ENCODE results near the gene ABCC4. TPM values are rescaled to one million over a fixed set of nuclear protein-coding genes. Genes with fewer than 3 reads are reported as not detected.
A peak's percentile ranks its signal among the peaks of the same experiment; 100 is the strongest.

ABCC4 gene
- polyA plus RNA-seq, 1 donor from 2014 or later: 2.4 TPM

DNA sequence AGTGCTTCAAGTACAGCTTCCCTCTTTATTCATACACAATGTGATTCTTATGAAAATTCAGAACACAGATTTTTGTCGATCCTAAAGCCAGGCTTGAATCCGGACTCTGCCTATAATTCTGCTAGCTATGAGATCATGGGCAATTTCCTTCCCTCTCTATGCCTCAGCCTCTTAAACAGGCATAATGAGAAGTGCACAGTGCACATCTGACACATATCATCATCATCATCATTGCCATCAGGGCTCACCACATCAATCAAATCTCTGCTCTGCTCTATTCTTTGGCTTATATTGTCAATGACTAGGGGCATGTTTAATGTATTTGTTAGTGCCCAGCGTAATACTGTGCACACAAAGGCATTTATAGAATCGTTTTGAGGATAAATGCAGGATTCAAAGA, 269.1 kb downstream of the ABCC4 start:
- Histone ChIP-seq H2AFZ (ENCODE audit: low read depth, low read length) (no peak overlapping the region), H4K20me1 (ENCODE audit: insufficient read depth) (no peaks in the 10 kb centered on the region), H3K79me2 (replicated peaks; ENCODE audit: insufficient read depth, low read length) (no peaks in the 10 kb centered on the region), H3K9me2 (ENCODE audit: insufficient read depth, low read length) (no peaks in the 10 kb centered on the region), H3K9ac (ENCODE audit: low read length) (peak overlapping the region; percentile 52), H3K4me3 (ENCODE audit: low read length) (peak overlapping the region; percentile 11), H3F3A (ENCODE audit: insufficient read depth, low read length, poor library complexity, severe bottlenecking) (no peaks in the 10 kb centered on the region), H3K36me3 (ENCODE audit: insufficient read depth, low read length) (no peaks in the 10 kb centered on the region), H3K27ac (ENCODE audit: low read length) (peak overlapping the region; percentile 92), H3K27me3 (ENCODE audit: insufficient read depth, low read depth, low read length) (no peaks in the 10 kb centered on the region), H3K9me3 (ENCODE audit: low read length) (no peaks in the 10 kb centered on the region), H3K4me2 (ENCODE audit: low read length) (peak overlapping the region; percentile 49)
- TF ChIP-seq, protein P1, sequence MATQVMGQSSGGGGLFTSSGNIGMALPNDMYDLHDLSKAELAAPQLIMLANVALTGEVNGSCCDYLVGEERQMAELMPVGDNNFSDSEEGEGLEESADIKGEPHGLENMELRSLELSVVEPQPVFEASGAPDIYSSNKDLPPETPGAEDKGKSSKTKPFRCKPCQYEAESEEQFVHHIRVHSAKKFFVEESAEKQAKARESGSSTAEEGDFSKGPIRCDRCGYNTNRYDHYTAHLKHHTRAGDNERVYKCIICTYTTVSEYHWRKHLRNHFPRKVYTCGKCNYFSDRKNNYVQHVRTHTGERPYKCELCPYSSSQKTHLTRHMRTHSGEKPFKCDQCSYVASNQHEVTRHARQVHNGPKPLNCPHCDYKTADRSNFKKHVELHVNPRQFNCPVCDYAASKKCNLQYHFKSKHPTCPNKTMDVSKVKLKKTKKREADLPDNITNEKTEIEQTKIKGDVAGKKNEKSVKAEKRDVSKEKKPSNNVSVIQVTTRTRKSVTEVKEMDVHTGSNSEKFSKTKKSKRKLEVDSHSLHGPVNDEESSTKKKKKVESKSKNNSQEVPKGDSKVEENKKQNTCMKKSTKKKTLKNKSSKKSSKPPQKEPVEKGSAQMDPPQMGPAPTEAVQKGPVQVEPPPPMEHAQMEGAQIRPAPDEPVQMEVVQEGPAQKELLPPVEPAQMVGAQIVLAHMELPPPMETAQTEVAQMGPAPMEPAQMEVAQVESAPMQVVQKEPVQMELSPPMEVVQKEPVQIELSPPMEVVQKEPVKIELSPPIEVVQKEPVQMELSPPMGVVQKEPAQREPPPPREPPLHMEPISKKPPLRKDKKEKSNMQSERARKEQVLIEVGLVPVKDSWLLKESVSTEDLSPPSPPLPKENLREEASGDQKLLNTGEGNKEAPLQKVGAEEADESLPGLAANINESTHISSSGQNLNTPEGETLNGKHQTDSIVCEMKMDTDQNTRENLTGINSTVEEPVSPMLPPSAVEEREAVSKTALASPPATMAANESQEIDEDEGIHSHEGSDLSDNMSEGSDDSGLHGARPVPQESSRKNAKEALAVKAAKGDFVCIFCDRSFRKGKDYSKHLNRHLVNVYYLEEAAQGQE (IDR thresholded peaks at IDR 0.05; ENCODE audit: borderline replicate concordance): peak; percentile 61
- TF ChIP-seq RAD21 (conservative IDR thresholded peaks at IDR 0.05) (peak; percentile 19), POLR2AphosphoS5 (IDR thresholded peaks at IDR 0.05) (peak; percentile 84), EZH2 (IDR thresholded peaks at IDR 0.05; ENCODE audit: borderline replicate concordance, insufficient read depth, low read length, poor library complexity, severe bottlenecking) (no peak), SMC3 (conservative IDR thresholded peaks at IDR 0.05; ENCODE audit: poor library complexity) (no peak), EP300 (conservative IDR thresholded peaks at IDR 0.05; ENCODE audit: poor library complexity, severe bottlenecking) (peak; percentile 97)

DNA sequence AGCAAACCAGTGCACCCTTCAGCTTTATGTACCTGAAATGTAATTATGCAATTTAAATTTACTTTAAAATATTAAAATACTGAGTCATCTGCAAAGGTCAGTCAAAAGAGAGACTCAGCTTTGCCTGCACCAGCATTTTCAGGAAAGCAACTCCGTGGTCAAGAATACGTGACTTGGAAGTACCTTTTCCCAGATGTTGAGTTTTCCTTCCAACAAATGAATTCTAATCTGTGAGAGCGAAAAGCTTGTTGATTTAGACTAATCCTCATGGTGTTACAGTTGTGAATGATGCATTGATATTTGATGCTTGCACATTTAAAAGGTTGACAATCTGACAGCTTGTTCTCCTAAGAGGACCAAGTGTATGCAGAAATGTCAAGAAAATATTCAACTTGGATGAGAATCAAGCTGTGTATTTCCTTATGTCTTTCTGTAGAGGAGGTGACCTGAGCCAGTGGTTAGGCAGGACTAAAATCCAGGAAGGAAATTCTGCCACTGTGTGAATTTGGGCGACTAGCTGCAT, 270.4 kb downstream of the ABCC4 start:
- Histone ChIP-seq H3K9me3 (ENCODE audit: low read length) (no peaks in the 10 kb centered on the region), H3K79me2 (replicated peaks; ENCODE audit: insufficient read depth, low read length) (no peaks in the 10 kb centered on the region), H3F3A (ENCODE audit: insufficient read depth, low read length, poor library complexity, severe bottlenecking) (no peaks in the 10 kb centered on the region), H4K20me1 (ENCODE audit: insufficient read depth) (no peaks in the 10 kb centered on the region), H3K9ac (ENCODE audit: low read length) (peak overlapping the region; percentile 52), H3K9me2 (ENCODE audit: insufficient read depth, low read length) (no peaks in the 10 kb centered on the region), H2AFZ (ENCODE audit: low read depth, low read length) (no peak overlapping the region), H3K27me3 (ENCODE audit: insufficient read depth, low read depth, low read length) (no peaks in the 10 kb centered on the region), H3K27ac (ENCODE audit: low read length) (peak overlapping the region; percentile 92), H3K4me2 (ENCODE audit: low read length) (no peak overlapping the region), H3K4me3 (ENCODE audit: low read length) (no peak overlapping the region), H3K36me3 (ENCODE audit: insufficient read depth, low read length) (no peaks in the 10 kb centered on the region)
- TF ChIP-seq, protein P2, sequence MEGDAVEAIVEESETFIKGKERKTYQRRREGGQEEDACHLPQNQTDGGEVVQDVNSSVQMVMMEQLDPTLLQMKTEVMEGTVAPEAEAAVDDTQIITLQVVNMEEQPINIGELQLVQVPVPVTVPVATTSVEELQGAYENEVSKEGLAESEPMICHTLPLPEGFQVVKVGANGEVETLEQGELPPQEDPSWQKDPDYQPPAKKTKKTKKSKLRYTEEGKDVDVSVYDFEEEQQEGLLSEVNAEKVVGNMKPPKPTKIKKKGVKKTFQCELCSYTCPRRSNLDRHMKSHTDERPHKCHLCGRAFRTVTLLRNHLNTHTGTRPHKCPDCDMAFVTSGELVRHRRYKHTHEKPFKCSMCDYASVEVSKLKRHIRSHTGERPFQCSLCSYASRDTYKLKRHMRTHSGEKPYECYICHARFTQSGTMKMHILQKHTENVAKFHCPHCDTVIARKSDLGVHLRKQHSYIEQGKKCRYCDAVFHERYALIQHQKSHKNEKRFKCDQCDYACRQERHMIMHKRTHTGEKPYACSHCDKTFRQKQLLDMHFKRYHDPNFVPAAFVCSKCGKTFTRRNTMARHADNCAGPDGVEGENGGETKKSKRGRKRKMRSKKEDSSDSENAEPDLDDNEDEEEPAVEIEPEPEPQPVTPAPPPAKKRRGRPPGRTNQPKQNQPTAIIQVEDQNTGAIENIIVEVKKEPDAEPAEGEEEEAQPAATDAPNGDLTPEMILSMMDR (IDR thresholded peaks at IDR 0.05; ENCODE audit: poor library complexity, severe bottlenecking): no peak
- TF ChIP-seq, protein P1 (IDR thresholded peaks at IDR 0.05; ENCODE audit: borderline replicate concordance): no peak
- TF ChIP-seq MXI1 (conservative IDR thresholded peaks at IDR 0.05; ENCODE audit: poor library complexity, severe bottlenecking) (no peak), EZH2 (IDR thresholded peaks at IDR 0.05; ENCODE audit: borderline replicate concordance, insufficient read depth, low read length, poor library complexity, severe bottlenecking) (no peak), RAD21 (conservative IDR thresholded peaks at IDR 0.05) (no peak), SMC3 (conservative IDR thresholded peaks at IDR 0.05; ENCODE audit: poor library complexity) (no peak), EP300 (conservative IDR thresholded peaks at IDR 0.05; ENCODE audit: poor library complexity, severe bottlenecking) (peak; percentile 91), POLR2AphosphoS5 (IDR thresholded peaks at IDR 0.05) (peak; percentile 60)

Measured in neural cell (in vitro differentiated cells).